Left ventricle myocardium superior (tissue), 1 donor: ENCODE results near the gene BSDC1. TPM values are rescaled to one million over a fixed set of nuclear protein-coding genes. Genes with fewer than 3 reads are reported as not detected.
A peak's percentile ranks its signal among the peaks of the same experiment; 100 is the strongest.
"Not testable (repeated sequence)": the region's sequence is repeated elsewhere in the genome, so short reads cannot be mapped to it uniquely, and the experiment has no call there.

Source experiments
- ATAC-seq: fragments of 200-7000 bp; cut with Tn5 transposase; one replicate; pipeline ENCODE4 v1.9.1; 2020; ENCODE audit warnings: mild to moderate bottlenecking, moderate library complexity
- DNase-seq: peaks from one replicate; pipeline ENCODE4 v3.0.0-alpha.2; 2020
- intact Hi-C: fragments of 100-400 bp; cut with micrococcal nuclease; formaldehyde crosslinking; loops from one replicate; pipeline ENCODE4 v1.11.0; 2022
- total RNA-seq: library from RNA; stranded (reverse); fragmentation: NEBNext Ultra II Directional; extraction: Animal tissue kit (Norgen Biotek cat#: 25700); gene quantifications from one replicate; pipeline ENCODE4 v1.2.1, GENCODE V29; 2021
- donor health status: DM: no; HTN: yes; CAD: no; lungs with severe emphysema.

BSDC1 gene
- total RNA-seq, 1 donor from 2014 or later = 40.5 TPM

DNA sequence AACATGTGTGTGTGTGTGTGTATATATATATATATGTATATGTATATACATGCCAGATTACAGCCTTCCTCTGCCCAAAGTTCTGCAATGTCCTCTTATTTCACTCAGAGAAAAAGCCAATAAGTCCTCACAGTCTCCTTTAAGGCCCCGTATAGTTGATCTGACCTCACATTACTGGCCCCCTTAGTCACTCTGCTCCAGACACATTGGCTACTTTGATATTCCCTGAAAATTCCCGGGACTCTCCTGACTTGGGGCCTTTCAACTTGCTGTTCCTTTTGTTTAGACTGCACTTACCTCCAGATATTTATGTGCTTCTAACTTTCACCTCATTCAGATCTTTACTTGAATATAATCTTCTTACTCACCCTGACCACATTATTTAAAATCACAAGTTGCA lies 4.2 kb upstream of the BSDC1 start:
- ATAC-seq = no peak
- intact Hi-C loops = no loop called here
- no peak for DNase-seq

DNA sequence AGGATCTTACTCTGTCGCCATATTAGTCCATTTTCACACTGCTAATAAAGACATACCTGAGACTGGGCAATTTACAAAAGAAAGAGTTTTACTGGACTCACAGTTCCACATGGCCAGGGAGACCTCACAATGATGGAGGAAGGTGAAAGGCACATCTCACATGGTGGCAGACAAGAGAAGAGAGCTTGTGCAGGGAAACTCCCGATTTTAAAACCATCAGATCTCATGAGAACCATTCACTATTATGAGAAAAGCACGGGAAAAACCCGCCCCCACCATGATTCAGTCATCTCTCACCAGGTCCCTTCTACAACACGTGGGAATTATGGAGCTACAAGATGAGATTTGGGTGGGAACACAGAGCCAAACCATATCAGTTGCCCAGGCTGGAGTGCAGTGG lies 2.3 kb upstream of the BSDC1 start:
- intact Hi-C loops, ATAC-seq, DNase-seq: not testable (repeated sequence)

DNA sequence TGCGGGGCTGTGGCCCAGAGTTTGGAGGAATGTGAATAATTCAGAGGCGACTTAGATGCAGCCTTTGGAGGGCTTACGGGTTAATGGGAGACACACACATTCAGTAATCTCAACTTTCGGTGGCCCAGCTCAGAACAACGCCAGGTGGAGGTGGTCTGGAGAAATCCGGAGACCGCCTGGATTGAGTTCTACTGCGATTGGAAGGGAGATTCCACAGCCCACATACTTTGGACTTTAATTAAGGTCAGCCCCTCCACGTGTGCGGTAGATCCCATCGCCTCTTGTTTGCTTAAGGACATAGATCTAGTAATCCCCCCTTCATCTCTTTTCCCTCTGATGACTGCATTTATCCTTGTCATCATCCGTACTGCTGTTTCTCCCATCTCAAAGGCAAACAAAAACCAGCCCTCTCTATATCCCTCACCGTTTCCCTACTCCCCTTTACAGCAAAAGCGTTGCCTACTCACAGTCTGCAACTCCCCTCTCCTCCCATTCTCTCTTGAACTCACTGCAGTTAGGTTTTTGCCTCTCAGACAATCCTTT lies 720 bp upstream of the BSDC1 start:
- DNase-seq (no peak), ATAC-seq (peak; percentile 2)
- intact Hi-C loops = no loop called here

GRCh38 chr1:32393832-32394140 lies 455 bp downstream of the BSDC1 start:
- ATAC-seq = peak; percentile 25
- intact Hi-C loops = no loop called here
- DNase-seq = no peak

GRCh38 chr1:32393136-32393535 lies 1.1 kb downstream of the BSDC1 start:
- intact Hi-C loops = no loop called here
- ATAC-seq = no peak
- DNase-seq = no peak

DNA sequence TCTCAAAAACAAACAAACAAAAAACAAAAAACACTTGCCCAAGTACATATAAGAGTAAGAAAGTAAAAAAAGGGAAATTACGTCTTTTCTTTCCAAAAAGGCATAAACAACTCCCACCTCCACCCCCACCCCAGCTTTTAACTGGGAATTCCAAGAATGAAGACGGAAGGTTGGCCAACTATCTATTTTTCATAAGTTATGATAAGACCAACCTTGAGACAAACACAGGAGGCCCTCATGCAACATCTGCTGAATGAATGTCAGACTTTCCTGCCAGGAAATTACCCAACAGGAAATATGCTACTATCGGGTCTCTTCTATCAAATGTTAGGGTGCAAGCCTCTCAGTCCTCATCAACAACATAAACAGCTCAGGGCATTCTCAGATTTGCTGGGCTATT lies 1.9 kb downstream of the BSDC1 start:
- intact Hi-C loops = no loop called here
- DNase-seq (no peak), ATAC-seq (no peak)

DNA sequence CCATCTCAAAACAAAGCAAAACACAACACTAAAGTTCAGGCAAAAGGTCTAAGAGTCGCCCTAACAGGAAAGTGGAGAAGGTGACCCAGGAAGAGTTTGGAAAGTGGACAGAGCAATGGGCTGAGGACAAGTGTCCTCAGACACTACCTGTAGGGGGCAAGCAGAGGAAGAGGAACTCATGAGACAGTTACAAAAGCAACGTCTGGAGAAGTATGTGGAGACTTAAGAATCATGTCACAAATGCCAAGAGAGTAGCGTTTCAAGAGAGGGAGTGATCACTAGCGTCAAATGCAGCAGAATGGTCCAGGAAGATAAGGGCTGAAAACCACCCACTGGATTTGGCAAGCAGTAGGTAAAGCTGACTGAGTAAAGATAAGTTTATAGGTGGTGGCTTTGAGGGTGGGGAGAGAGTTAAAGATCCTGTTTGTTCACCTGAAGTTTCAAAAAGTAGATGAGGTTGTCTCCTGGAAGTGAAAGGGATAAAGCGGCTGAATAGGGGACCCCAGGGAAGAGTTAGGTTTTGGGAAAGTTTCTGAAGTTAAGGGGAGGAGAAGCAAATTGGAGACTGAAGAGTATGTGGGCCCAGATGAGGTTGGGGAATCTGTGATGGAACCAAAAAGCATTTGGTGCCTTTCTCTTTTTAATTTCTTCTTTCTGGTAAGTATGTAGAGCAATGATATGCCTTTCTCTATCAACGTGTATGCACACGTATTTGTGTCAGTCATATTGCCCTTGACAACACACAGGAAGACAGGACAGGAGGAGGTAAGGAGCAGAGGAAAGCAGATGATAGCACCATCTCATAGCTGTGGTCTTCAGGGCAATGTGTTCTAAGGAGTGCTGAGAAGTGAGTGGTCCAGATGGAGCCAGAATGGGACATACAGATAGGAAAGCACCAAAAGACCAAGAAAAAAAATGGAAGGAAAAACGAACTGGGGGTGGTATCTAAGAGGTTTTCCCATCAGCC lies 3.1 kb downstream of the BSDC1 start:
- intact Hi-C loops = no loop called here
- DNase-seq (no peak), ATAC-seq (no peak)

DNA sequence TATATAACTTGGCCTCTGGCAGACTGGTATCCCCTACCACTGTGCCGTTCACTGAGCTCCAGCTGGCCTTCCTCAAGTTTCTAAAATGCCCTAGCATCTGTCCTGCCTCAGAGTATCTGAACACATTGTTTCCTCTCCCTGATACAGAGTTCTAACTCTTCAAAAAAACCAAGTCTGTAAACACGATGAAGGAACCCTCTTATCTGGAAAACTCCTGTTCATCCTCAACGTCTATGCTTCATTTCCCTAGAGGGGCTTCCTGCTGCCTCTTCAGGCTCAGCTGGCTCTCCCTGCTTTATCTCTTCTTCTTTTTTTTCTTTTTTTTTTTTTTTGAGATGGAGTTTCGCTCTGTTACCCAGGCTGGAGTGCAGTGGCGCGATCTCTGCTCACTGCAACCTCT lies 5.6 kb downstream of the BSDC1 start:
- ATAC-seq (no peak), DNase-seq (no peak)
- intact Hi-C loops = no loop called here

DNA sequence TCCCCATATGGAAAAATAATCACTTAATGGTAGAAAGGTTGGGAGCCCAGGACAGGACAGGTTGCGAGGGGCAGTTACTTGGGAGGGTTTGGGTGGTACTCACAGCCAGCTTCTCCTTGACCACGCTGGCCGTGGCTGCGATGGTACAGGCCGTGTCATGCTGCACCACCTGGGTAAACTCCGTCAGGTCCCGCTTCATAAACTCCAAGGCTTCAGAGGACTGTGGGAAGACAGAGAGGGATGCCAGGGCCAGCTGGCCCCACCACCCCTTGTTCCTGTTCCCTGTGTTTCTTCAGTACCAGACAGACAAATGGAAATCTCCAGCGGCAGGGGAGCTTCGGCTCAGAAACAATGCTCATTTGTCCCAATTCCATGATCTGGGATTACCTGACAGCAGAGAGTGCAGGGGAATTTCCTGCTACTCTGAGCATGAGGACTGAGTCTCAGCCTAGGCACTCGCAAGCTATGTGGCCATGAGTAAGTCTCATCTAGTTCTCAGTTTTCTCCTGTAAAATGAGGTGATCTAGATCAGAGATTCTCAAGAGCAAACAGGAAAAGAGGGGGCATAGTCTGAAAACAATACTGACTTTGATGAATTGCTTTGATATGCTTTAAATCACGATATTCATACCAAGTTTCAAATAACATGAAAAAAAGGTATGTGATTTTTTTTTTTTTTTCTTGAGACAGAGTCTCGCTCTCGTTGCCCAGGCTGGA lies 7.4 kb downstream of the BSDC1 start:
- DNase-seq (no peak), ATAC-seq (no peak)
- intact Hi-C loops = no loop called here

DNA sequence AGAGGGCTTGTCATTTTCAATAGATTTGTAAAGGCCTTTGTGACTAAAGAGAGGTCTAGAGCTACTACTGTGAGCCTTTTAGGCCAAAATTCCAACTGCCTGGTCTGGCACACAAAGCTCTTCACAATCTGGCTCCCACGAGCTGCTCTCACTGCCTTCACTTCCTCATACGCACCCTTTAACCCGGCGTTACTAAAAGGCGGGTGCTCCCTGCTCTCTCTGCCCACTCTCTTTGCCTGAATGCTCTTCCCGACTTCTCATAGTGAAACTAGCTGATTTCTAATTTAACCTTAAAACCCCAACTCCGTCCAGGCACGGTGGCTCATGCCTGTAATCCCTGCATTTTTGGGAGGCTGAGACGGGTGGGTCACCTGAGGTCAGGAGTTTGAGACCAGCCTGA lies 14.2 kb downstream of the BSDC1 start:
- DNase-seq = no peak
- intact Hi-C loops = no loop called here
- no peak for ATAC-seq

- intact Hi-C loops = no loop called here
- no peak for ATAC-seq
- no peak for DNase-seq
Measured at GRCh38 chr1:32377541-32378220, 16.6 kb downstream of the BSDC1 start.

GRCh38 chr1:32376199-32376598 lies 18.0 kb downstream of the BSDC1 start:
- no peak for DNase-seq
- intact Hi-C loops = no loop called here
- ATAC-seq = no peak

DNA sequence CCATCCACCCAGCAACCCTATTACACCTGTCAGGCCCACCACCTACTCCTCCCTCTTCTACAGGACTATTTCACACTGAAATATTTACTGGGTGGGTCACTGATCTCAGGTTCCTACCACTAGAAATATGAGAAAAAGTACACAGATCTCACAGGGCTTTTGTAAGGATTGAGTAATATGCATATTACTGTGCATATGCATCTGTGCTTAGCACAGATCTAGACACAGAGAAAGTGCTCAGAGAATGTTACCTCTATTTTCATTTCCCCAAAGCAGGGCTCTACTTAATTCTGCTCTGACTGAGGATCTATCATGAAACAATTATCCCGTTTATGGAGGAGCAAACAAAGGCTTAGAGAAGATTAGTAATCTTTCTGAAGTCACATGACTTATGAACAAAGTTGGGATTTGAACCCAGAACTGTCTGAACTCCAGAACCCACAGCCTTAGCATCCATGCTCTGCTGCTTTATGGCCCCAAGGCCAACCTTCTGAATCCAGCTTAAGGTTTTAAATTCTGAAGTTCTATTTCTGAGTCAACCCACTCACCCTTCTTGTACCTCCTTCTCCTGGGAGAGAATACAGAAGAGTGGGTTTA lies 20.1 kb downstream of the BSDC1 start:
- intact Hi-C loops = no loop called here
- DNase-seq (no peak), ATAC-seq (no peak)

DNA sequence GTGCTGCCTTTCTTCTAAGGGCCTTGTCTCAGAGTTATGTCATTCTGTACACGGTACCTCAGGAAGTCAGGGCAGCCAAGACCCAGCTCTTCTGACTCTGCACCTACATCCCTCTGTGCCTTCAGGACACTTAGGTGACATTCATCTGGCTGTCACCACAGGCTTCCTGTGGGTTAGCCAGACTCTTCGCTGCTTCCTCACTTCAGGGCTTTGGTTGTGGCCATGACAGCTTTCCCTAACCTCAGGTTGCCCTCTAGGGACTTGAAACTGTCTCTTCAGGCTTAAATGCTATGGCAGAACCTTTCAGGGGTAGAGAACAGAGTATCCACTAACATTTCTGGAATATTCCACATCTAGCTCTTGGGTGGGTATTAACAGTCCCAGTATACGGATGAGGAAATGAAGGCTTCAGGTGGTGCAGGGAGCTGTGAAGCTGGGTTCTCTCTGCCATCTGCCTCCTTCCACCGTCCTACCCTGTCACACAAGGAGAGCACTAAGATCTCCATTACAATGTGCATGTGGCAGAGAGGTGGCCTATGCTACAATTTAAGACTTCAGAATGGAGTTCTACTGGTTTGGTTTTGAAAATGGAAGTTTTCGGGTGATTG lies 22.0 kb downstream of the BSDC1 start:
- ATAC-seq (no peak), DNase-seq (no peak)
- intact Hi-C loops = no loop called here

GRCh38 chr1:32367912-32368635 lies 26.2 kb downstream of the BSDC1 start:
- DNase-seq (no peak), ATAC-seq (no peak)
- intact Hi-C loops = no loop called here

DNA sequence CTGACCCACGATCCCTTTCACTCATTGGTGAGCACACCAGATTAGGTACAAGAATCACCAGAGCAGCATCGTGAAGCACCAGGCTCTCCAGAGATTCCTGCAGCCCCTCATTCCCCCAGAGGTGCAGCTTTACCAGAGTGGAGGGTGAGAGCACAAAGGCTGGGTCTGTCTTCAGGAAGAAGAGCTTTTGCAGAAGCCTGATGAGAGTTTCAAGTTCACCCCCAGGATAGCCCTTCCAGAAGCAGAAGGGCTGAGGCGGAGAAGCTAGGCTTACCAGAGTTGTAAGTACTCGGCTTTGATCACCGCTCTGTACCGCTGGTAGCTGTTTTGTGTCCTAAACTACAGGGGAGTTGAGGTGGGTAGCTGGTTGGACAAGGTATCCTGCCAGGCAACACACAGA lies 28.8 kb downstream of the BSDC1 start:
- DNase-seq (no peak), ATAC-seq (no peak)
- intact Hi-C loops = no loop called here

DNA sequence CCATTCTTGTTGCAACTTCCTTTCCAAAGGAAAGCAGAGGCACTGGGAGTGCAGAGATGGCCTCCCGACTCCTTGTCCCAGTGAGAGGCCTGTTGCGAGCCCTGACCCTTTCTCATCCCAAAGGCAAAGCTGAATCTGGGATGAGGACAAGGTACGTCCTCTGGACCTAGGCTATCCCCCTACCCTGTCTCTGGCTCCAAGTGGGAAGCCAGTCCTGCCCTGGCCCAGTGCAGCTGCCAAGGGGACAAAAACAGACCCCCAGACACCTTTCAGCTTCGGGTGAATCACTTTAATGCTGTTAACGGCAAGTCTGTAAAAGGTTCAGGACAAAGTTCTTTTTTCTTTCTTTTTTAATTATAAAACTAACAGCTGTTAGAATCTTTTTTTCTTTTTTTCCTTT lies 29.4 kb downstream of the BSDC1 start:
- intact Hi-C loops = no loop called here
- DNase-seq = no peak
- no peak for ATAC-seq

- ATAC-seq (no peak), DNase-seq (no peak)
- intact Hi-C loops = no loop called here
Measured at GRCh38 chr1:32363713-32364112, 30.5 kb downstream of the BSDC1 start.
